Measurements from ENCODE around the gene PRKCB. TPM values are rescaled to one million over a fixed set of nuclear protein-coding genes. Genes with fewer than 3 reads are reported as not detected.

PRKCB gene
- total RNA-seq, 1 experiment from 2014 or later, result 0.89 TPM

- ChIA-PET POLR2A (no interaction called here), CTCF (interaction anchor here (1.5 kb wide), 1 partner anchor 15 kb away, joined by 7 read pairs; no protein-coding TSS in a partner anchor), RAD21 (ENCODE audit: low non-redundant PET in 1 of 2, low total read pairs in 2 of 2, uncharacterized antibody in 2 of 2, unreplicated experiment in 2 of 2) (no interaction called here)
- H3K4me3 ChIP-seq (replicated peaks in 1 of 2; ENCODE audit: low read depth in 1 of 2, low read length in 2 of 2), result no peak overlapping the region
- ATAC-seq (no peak), DNase-seq (ENCODE audit: low read depth, low spot score) (no peak)
- no peak overlapping the region for H3K4me2 ChIP-seq (ENCODE audit: low read length)
- no peak overlapping the region for H3K9ac ChIP-seq (ENCODE audit: low read length)
- no peaks in the 10 kb centered on the region; a peak in 1 of 4 replicates for H3K9me3 ChIP-seq (ENCODE audit: control insufficient read depth in 1 of 2, insufficient read depth in 1 of 2, low read depth in 1 of 2, low read length in 2 of 2)
- H3K36me3 ChIP-seq (ENCODE audit: control insufficient read depth in 1 of 2, insufficient read depth in 2 of 2, low read length in 2 of 2), result no peaks in the 10 kb centered on the region
- intact Hi-C loops (cut with micrococcal nuclease), result no loop called here
- peaks cover 17% of the 10 kb centered on the region; the same call in 1 of the 2 replicates for H3K27me3 ChIP-seq (ENCODE audit: insufficient read depth, low read length)
- TF ChIP-seq MAX (IDR thresholded peaks at IDR 0.05) (no peak), SRF (IDR thresholded peaks at IDR 0.05; ENCODE audit: low read depth) (no peak), CBX3 (IDR thresholded peaks at IDR 0.05; ENCODE audit: low read depth) (no peak), CTCF (IDR thresholded peaks at IDR 0.05 in 2 of 3, conservative IDR thresholded peaks at IDR 0.05 in 1 of 3; ENCODE audit: borderline replicate concordance in 1 of 3, insufficient read depth in 1 of 3, low read depth in 2 of 3, low read length in 2 of 3) (no peak), RAD21 (IDR thresholded peaks at IDR 0.05; ENCODE audit: low read depth) (no peak), ATF3 (IDR thresholded peaks at IDR 0.05) (no peak), SIN3A (IDR thresholded peaks at IDR 0.05; ENCODE audit: low read depth) (no peak), ZNF274 (IDR thresholded peaks at IDR 0.05; ENCODE audit: low read depth, low read length) (no peak), POLR2A (IDR thresholded peaks at IDR 0.05; ENCODE audit: borderline replicate concordance, extremely low read depth, insufficient read depth, insufficient read length) (no peak), POLR2AphosphoS5 (IDR thresholded peaks at IDR 0.05; ENCODE audit: low read depth, low read length) (no peak)
- no peaks in the 10 kb centered on the region for H3K79me2 ChIP-seq (ENCODE audit: insufficient read depth, low read length)
- no peak overlapping the region for H3K27ac ChIP-seq (ENCODE audit: low read depth, low read length)
- no peaks in the 10 kb centered on the region for H3K4me1 ChIP-seq (ENCODE audit: control insufficient read depth in 1 of 2, insufficient read depth in 2 of 2, low read length in 2 of 2)
- H2AFZ ChIP-seq (ENCODE audit: low read depth, low read length, poor library complexity, severe bottlenecking), result no peak overlapping the region
- H3K9me2 ChIP-seq (ENCODE audit: insufficient read depth), result no peaks in the 10 kb centered on the region
- no peaks in the 10 kb centered on the region for H4K20me1 ChIP-seq (ENCODE audit: insufficient read depth)
- BruUV-seq (replicated peaks), result no TSS peak
These were observed 249.9 kb downstream of the PRKCB start for GRCh38 chr16:24085666-24086065.

All from HCT116 (cell line).